IPS DF 4.7 (cell line): ENCODE measurements around the gene PAM.

ENCODE experiments used
- DNase-seq: peaks from one replicate; pipeline ENCODE4 v3.0.0-alpha.2; 2013; ENCODE audit warnings: low spot score; ENCODE audit errors: extremely low read depth

The PAM gene

DNA sequence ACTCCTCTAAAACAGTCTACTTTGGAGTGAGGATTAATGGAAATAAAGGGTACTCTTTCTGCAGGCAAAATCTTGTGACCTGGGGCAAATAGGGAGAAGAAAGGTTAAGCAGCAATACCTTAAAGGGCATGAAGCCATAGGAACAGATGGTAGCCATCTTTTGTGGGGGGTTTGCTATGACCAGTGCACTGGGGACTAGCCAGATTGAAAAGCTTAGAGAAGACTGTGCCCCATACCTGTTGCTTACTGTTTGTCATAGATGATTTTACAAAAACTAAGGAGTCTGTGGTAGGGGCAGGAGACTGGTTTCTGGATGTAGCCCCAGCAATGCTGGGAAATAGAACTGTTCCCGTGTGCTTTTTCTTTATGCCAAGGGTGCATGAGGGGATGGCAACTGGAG lies 58.6 kb downstream of the PAM start:
- DNase-seq = no peak

DNA sequence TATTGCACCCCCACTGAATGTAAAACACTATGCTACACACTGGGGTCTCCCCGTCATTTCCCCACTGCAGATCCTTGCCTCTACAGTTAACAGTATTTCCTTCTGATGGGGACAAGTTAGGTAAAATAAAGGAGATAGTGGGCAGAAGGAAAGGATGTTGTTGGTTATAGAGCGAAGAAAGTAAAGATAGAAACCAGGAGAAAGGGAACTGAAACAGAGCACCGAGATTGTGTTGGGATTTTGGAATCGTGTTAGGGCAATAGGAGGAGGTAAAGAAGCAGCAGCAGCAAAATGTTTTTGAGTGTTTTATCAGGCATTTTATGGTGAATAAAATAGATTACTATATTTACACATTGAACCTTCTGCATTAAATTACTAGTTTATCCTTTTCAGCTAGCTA lies 60.0 kb downstream of the PAM start:
- no peak for DNase-seq

- no peak for DNase-seq
Observed at GRCh38 chr5:102815540-102816332, 60.6 kb downstream of the PAM start.

GRCh38 chr5:102818345-102818744 lies 63.2 kb downstream of the PAM start:
- DNase-seq = no peak

DNA sequence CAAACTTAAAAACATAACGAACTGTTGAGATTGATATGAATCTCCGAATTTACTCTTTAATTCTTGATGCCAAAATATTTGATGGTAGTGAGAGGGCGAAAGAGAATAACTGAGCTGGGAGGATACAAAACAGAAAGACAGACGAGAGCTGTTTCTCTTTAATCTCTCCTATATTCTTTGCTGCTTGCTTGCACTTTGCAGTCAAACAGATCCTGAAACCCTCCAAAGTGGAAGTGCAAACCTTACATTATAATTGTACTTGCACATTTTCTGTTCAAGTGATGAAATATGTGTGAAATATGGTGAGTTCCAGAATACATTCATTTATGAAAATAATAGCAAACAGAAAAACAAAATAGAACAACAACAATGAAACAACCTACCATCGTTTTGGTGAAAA lies 63.8 kb downstream of the PAM start:
- no peak for DNase-seq

GRCh38 chr5:102819634-102820033 lies 64.5 kb downstream of the PAM start:
- no peak for DNase-seq

DNA sequence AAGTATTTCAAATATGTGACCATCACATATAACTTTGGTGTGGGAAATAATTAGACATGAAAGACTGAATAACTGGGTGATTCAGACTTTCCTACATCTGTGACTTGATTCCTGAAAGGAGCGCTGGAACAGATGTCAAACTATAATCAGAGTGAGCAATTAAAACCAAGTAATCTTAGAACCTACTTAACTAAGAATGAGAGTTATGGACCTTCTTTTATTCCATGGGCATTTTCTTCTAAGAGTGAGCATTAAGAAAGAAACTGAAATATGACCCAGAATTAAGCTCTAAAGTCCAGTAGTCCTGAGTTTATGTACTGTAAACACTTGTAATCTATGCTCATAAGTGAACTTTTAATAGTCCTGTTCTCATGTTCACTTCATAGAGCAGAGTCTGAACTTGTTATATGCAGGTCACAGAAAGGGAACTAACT lies 68.4 kb downstream of the PAM start:
- no peak for DNase-seq

- DNase-seq = no peak
Observed at GRCh38 chr5:102826629-102827028, 71.5 kb downstream of the PAM start.

GRCh38 chr5:102830241-102830640 lies 75.1 kb downstream of the PAM start:
- no peak for DNase-seq

GRCh38 chr5:102832445-102832844 lies 77.3 kb downstream of the PAM start:
- DNase-seq = no peak

DNA sequence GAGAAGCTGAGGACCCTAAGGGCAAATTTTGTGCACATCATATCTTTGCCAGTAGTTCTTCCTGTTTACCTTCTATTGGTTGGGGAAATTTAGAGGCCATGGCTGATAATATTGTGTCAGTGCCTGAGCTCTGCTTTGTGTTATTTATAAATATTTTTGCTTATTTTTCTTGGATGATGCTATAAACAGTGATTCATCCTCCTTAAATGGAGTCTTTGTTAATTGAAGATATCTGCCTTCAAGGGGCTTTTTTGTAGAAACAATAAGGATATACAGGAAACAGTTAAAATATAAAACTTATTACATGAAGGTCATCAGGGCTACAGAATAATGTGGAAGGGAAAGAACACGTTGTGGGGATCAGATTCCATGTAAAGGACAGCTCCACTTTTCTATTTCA lies 78.0 kb downstream of the PAM start:
- no peak for DNase-seq

- DNase-seq = no peak
Observed at GRCh38 chr5:102834438-102834964, 79.4 kb downstream of the PAM start.

DNA sequence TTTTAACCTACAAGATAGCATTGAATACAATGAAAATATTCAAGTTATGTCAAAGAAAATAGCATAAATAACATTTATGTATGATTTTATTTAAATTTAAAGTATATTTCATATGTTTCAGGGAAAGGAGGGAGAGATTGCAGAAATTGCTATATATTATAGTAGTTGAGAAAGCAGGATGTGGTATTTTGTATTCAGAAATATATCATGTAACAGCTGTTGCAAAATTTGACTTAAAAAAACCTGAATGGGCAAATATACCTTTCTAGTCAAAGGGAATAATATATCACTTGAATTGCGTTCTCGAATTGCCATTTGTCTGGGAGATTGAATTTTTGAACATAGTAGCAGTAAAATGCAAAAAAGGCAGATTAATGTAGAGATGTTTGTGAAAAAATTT lies 80.6 kb downstream of the PAM start:
- no peak for DNase-seq

DNA sequence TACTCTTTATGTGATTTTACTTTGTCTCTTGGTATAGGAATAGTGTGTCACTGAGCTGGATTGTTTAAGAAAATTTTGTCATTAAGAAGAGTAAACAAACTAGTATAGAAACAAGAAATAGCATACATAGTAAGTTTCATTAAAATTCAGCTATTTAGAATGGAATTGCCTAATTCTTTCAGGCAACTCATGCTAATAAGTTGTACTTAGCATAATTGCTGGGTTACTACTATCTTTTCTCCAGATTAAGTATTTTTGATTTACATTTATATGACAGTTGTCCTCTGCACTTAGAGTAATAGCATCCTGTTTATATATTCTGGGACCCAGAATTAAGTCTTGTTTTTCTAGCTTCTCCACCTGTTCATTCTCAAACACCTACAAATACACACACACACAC lies 85.9 kb downstream of the PAM start:
- DNase-seq = no peak

DNA sequence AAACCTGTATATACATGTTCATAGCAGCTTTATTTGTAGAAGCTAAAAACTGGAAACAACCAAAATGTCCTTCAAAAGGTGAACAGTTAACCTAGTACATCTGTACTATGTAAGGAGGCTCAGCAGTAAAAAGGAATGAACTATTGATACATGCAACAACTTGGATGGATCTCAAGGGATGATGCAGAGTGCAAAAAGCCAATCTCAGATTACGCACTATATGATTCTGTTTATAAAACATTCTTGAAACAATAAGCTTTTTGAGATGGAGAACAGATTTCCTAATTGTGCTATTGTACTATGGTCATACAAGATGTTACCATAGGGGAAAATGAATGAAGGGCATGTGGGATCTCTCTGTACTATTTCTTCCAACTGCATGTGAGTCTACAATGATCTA lies 88.9 kb downstream of the PAM start:
- DNase-seq = no peak

DNA sequence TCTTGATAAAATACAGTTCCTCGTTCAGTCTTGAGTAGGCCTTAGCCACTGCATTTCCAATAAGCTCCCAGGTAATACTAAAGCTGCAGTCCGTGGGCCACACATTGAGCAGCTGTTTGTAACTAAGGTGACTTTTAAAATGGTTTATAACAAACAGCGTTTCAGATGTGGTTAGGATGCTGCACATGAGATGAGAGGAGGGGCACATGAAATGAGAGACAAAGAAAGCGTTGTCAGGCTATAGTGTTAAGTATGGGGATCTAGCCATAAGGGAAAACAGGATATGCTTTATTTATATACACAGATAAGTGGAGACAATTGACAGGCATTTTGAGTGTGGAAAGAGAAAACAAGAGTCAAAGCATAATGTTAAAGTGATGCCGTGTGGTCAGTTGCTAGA lies 89.9 kb downstream of the PAM start:
- DNase-seq = no peak

- DNase-seq = no peak
Observed at GRCh38 chr5:102850503-102850902, 95.4 kb downstream of the PAM start.

DNA sequence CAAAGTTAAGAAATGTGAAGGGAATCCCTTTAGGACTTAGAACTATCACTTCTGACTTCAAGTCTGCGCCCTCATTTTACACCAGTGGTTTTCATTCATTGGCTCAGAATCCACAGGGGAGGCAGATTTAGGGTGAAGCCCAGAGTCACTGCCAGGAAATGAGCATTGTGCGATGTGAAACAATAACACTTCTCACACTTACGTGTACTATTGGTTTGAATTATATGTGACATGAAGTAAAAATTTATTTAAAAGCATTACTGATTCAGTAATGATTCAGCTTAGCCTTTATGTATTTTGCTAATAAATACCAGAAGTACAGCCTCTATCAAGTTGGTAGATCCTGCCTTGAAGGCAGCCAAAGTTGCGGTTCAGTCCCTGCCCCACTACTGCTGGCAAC lies 98.6 kb downstream of the PAM start:
- DNase-seq = no peak

- no peak for DNase-seq
Observed at GRCh38 chr5:102855681-102856388, 100.7 kb downstream of the PAM start.

DNA sequence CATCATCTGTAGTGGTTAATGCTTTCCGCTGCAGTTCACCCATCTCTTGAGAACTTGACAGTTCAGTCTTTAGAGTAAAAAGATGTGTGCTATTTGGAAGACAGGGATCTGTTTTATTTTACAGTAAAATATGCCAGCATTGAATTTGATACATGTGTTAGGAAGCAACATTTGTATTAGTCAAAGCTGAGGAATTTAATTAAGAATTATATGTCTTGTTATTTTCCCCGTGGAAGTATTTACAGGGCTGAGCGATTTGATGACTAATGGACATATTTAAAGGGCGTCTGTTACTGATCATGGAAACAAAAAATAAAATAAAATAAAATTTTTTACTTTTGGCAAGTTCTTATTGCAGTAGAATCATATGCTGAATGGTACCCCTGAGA lies 101.3 kb downstream of the PAM start:
- no peak for DNase-seq

DNA sequence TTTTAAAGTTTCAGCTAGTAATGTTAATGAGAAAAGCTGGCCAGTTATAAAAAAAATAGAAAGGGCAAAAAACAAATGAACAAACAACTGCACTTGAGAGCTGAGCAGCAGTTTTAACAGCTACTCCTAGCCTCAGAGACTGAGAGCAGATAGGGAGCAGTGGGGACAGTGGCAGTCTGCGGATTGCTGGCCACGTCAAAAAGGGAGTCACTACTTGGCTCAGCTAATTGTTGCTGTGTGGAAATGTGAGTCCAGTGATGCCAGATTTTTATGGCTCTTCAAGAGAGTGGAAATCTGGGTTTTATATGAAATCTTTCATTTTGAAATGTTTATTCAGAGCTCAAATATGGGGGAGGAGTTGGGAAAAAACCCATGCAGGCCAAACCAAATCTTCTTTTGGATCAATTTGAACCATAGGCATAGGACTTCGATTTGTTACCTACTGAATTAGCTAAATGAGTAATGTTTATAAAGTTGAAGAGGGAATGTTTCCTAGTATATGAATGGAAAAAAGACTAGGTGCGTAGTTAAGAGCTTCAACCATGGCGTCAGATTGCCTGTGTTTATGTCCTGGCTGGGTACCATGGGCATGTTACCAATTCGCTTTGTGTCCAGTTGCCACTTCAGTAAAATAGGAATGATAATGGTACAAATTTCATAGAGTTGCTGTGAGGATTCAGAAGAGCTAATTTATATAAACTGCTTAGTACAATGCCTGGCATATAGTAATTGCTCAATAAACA lies 102.1 kb downstream of the PAM start:
- no peak for DNase-seq

- DNase-seq = no peak
Observed at GRCh38 chr5:102858221-102858620, 103.1 kb downstream of the PAM start.
